ENCODE measurements around the gene EML4.

EML4 gene

DNA sequence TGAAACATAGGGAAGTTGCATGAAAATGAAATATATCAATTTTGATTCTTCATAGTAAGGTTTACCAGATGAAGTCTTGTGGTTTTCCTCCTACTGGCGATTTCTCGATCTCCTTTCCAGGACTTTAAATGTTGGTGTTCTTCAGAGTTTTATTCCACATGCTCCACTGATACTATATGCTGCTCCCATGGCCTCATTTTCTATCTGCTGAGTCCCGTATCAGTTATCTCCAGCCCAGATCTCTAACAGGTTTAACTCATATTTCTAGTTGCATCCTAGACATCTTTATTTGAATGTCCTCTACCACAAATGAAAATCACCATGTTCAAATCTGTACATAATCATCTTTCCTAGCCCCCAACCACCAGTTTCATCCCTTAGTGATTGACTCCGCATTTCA is 120.1 kb downstream of the EML4 start:
- DNase-seq: no peak
- Histone ChIP-seq H3K27ac (no peak overlapping the region), H3K9me3 (ENCODE audit: severe bottlenecking) (no peaks in the 10 kb centered on the region), H3K27me3 (ENCODE audit: insufficient read depth, low read depth, severe bottlenecking) (no peaks in the 10 kb centered on the region), H3K36me3 (peaks cover 25% of the 10 kb centered on the region), H3K4me3 (ENCODE audit: low read depth, low read length) (no peak overlapping the region)
- TF ChIP-seq, protein P1, sequence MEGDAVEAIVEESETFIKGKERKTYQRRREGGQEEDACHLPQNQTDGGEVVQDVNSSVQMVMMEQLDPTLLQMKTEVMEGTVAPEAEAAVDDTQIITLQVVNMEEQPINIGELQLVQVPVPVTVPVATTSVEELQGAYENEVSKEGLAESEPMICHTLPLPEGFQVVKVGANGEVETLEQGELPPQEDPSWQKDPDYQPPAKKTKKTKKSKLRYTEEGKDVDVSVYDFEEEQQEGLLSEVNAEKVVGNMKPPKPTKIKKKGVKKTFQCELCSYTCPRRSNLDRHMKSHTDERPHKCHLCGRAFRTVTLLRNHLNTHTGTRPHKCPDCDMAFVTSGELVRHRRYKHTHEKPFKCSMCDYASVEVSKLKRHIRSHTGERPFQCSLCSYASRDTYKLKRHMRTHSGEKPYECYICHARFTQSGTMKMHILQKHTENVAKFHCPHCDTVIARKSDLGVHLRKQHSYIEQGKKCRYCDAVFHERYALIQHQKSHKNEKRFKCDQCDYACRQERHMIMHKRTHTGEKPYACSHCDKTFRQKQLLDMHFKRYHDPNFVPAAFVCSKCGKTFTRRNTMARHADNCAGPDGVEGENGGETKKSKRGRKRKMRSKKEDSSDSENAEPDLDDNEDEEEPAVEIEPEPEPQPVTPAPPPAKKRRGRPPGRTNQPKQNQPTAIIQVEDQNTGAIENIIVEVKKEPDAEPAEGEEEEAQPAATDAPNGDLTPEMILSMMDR (IDR thresholded peaks at IDR 0.05; ENCODE audit: low read depth, low read length): no peak

DNA sequence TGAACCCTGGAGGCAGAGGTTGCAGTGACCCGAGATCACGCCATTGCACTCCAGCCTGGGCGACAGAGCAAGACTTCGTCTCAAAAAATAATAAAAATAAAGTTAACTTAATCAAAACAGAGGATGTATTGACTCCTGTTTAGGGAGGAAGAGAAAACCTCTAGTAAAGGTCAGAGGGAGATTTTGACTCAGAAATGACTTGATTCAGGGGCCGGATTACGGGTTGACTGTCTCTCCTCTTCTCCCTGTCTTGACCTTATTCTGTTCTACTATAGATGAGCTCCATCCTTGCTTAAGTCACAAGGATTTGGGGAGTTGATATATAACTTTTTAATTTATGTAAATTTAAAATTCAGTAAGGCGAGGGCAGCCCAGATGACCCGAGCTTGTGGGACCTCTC is 120.9 kb downstream of the EML4 start:
- H3K4me3 ChIP-seq (ENCODE audit: low read depth, low read length): no peak overlapping the region
- DNase-seq: no peak
- H3K27me3 ChIP-seq (ENCODE audit: insufficient read depth, low read depth, severe bottlenecking): no peaks in the 10 kb centered on the region
- no peaks in the 10 kb centered on the region for H3K9me3 ChIP-seq (ENCODE audit: severe bottlenecking)
- no peak overlapping the region for H3K27ac ChIP-seq
- TF ChIP-seq, protein P1 (IDR thresholded peaks at IDR 0.05; ENCODE audit: low read depth, low read length): no peak
- H3K36me3 ChIP-seq: peaks cover 25% of the 10 kb centered on the region

DNA sequence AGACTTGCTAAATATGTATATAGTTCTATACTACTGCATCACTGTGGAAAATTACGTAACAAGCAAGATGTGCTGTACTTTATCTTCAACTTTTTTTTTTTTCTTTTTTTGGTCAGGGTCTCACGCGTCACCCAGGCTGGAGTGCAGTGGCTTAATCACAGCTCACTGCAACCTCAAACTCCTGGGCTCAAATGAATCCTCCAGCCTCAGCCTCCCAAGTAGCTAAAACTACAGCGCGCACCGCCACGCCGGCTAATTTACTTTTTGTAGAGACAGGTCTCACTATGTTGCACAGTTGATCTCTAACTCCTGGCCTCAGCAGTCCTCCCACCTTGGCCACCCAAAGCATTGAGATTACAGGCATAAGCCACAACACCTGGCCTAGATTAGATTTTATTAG is 123.9 kb downstream of the EML4 start:
- TF ChIP-seq, protein P1 (IDR thresholded peaks at IDR 0.05; ENCODE audit: low read depth, low read length): no peak
- Histone ChIP-seq H3K36me3 (peaks cover 42% of the 10 kb centered on the region), H3K27me3 (ENCODE audit: insufficient read depth, low read depth, severe bottlenecking) (no peaks in the 10 kb centered on the region), H3K27ac (no peak overlapping the region), H3K4me3 (ENCODE audit: low read depth, low read length) (no peak overlapping the region), H3K9me3 (ENCODE audit: severe bottlenecking) (no peaks in the 10 kb centered on the region)
- DNase-seq: no peak

GRCh38 chr2:42296226-42296625 is 127.1 kb downstream of the EML4 start:
- no peaks in the 10 kb centered on the region for H3K9me3 ChIP-seq (ENCODE audit: severe bottlenecking)
- no peak for DNase-seq
- peaks cover 42% of the 10 kb centered on the region for H3K36me3 ChIP-seq
- no peaks in the 10 kb centered on the region for H3K27me3 ChIP-seq (ENCODE audit: insufficient read depth, low read depth, severe bottlenecking)
- H3K27ac ChIP-seq: no peak overlapping the region
- TF ChIP-seq, protein P1 (IDR thresholded peaks at IDR 0.05; ENCODE audit: low read depth, low read length): no peak
- no peak overlapping the region for H3K4me3 ChIP-seq (ENCODE audit: low read depth, low read length)

DNA sequence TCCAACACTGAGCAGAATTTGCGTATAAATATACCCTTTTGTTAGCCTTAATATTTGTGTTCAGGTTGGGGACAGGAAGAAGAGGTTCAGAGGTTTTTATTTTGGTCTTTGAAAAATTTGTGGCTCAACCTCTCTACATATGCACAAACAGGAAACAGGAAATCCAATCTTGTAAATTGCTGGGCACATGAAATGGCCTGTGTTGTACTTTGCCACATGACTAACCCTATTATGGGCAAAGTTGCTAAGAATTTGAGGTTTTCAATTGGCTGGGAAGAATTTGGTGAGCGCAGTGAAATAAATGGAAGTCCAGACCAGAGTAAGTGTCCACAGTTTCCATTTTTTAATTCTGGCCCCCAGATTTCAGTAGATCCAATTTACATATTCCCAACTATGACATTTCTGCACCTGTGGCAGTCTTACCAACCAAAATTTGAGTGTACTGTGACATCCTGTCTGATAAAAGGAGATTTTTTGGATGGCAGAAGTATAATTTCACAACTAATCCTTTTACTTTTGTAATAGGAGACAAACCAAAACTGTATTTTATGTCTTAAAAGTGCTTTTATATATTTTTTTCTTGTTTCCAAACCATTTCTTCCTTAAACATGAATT is 128.3 kb downstream of the EML4 start:
- Histone ChIP-seq H3K36me3 (peaks cover 35% of the 10 kb centered on the region), H3K27ac (no peak overlapping the region), H3K27me3 (ENCODE audit: insufficient read depth, low read depth, severe bottlenecking) (no peaks in the 10 kb centered on the region), H3K4me3 (ENCODE audit: low read depth, low read length) (no peak overlapping the region), H3K9me3 (ENCODE audit: severe bottlenecking) (no peaks in the 10 kb centered on the region)
- TF ChIP-seq, protein P1 (IDR thresholded peaks at IDR 0.05; ENCODE audit: low read depth, low read length): no peak
- DNase-seq: no peak

DNA sequence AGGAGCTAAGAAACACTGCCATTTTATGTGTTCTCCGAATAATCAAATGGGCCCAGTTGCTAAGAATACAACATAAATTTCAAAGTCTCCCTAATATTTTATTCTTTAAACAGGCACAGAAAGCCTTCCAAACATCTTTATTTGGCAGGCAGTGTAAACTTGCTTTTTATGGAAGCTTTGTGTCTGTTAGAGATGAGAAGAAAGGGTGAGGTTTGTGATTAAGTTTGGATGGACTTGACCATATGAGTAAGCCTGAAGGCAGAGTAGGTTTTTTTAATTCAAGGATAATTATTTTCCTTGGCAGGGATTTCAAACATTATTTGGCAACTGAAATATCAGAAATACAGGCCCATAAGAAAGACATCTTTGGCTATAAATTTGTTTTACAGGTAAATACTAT is 129.0 kb downstream of the EML4 start:
- Histone ChIP-seq H3K36me3 (peaks cover 39% of the 10 kb centered on the region), H3K9me3 (ENCODE audit: severe bottlenecking) (no peaks in the 10 kb centered on the region), H3K27ac (no peak overlapping the region), H3K27me3 (ENCODE audit: insufficient read depth, low read depth, severe bottlenecking) (no peaks in the 10 kb centered on the region), H3K4me3 (ENCODE audit: low read depth, low read length) (no peak overlapping the region)
- TF ChIP-seq, protein P1 (IDR thresholded peaks at IDR 0.05; ENCODE audit: low read depth, low read length): no peak
- DNase-seq: no peak
